DOHH2 (cell line): Measurements from ENCODE around the gene AP5Z1.

Experiments
- H3F3A ChIP-seq: fragments of 200-600 bp; sonication (generic), shearing (Covaris generic); 2 replicates; pipeline ENCODE4 v1.6.0; 2016; ENCODE audit warnings: antibody characterized with exemption, mild to moderate bottlenecking; ENCODE audit not compliant: control insufficient read depth, insufficient read depth
- H3K27ac ChIP-seq: fragments of 200-600 bp; sonication (generic); 2 replicates; pipeline ENCODE4 v1.5.1; 2014; ENCODE audit warnings: low read depth, mild to moderate bottlenecking, low read length, moderate library complexity
- H3K27me3 ChIP-seq: fragments of 200-600 bp; sonication (generic); 2 replicates; pipeline ENCODE4 v1.6.1; 2014; ENCODE audit warnings: mild to moderate bottlenecking, low read length, mixed read lengths; ENCODE audit not compliant: control insufficient read depth
- H3K36me3 ChIP-seq: fragments of 200-600 bp; sonication (generic); 2 replicates; pipeline ENCODE4 v1.6.1; 2014; ENCODE audit warnings: mild to moderate bottlenecking, low read length, moderate library complexity, mixed read lengths; ENCODE audit not compliant: control insufficient read depth
- H3K4me1 ChIP-seq: fragments of 200-600 bp; sonication (generic); 2 replicates; pipeline ENCODE4 v1.6.1; 2014; ENCODE audit warnings: mild to moderate bottlenecking, low read length, mixed read lengths; ENCODE audit not compliant: control insufficient read depth
- H3K4me2 ChIP-seq: fragments of 200-600 bp; sonication (generic); 2 replicates; pipeline ENCODE4 v1.6.0; 2014; ENCODE audit warnings: mild to moderate bottlenecking, low read length, moderate library complexity
- H3K4me3 ChIP-seq: fragments of 200-600 bp; sonication (generic); 2 replicates; pipeline ENCODE4 v1.5.1; 2014; ENCODE audit warnings: mild to moderate bottlenecking, low read length, mixed read lengths
- H3K79me2 ChIP-seq: fragments of 200-600 bp; sonication (generic); 2 replicates; pipeline ENCODE4 v1.6.1; 2014; ENCODE audit warnings: mild to moderate bottlenecking, low read length, mixed read lengths; ENCODE audit not compliant: control insufficient read depth
- H3K9me2 ChIP-seq: fragments of 200-600 bp; sonication (generic); replicated peaks from 2 replicates; pipeline ENCODE4 v1.6.1; 2014; ENCODE audit warnings: mild to moderate bottlenecking, low read length, mixed read lengths; ENCODE audit not compliant: control insufficient read depth
- H3K9me3 ChIP-seq: fragments of 200-600 bp; sonication (generic); 2 replicates; pipeline ENCODE4 v1.6.1; 2014; ENCODE audit warnings: antibody characterized with exemption, low read length, mixed read lengths; ENCODE audit not compliant: control insufficient read depth, insufficient read depth
- H4K20me1 ChIP-seq: fragments of 200-600 bp; sonication (generic); 2 replicates; pipeline ENCODE4 v1.6.0; 2014; ENCODE audit warnings: low read depth, mild to moderate bottlenecking, antibody characterized with exemption, low read length, moderate library complexity; ENCODE audit not compliant: control insufficient read depth, insufficient read depth
- EZH2phosphoT487 ChIP-seq: fragments of 200-600 bp; sonication (generic); IDR thresholded peaks from 2 replicates; pipeline ENCODE4 v1.6.1; 2017; ENCODE audit warnings: borderline replicate concordance, mild to moderate bottlenecking, antibody characterized with exemption, low read length, moderate library complexity, mixed read lengths
- TF ChIP-seq, protein P1 (sequence below): fragments of 200-600 bp; sonication (generic); IDR thresholded peaks from one replicate; pipeline ENCODE4 v1.5.1; 2014; ENCODE audit warnings: antibody characterized with exemption, mild to moderate bottlenecking, low read depth, low read length; ENCODE audit not compliant: poor library complexity, severe bottlenecking

AP5Z1 gene

DNA sequence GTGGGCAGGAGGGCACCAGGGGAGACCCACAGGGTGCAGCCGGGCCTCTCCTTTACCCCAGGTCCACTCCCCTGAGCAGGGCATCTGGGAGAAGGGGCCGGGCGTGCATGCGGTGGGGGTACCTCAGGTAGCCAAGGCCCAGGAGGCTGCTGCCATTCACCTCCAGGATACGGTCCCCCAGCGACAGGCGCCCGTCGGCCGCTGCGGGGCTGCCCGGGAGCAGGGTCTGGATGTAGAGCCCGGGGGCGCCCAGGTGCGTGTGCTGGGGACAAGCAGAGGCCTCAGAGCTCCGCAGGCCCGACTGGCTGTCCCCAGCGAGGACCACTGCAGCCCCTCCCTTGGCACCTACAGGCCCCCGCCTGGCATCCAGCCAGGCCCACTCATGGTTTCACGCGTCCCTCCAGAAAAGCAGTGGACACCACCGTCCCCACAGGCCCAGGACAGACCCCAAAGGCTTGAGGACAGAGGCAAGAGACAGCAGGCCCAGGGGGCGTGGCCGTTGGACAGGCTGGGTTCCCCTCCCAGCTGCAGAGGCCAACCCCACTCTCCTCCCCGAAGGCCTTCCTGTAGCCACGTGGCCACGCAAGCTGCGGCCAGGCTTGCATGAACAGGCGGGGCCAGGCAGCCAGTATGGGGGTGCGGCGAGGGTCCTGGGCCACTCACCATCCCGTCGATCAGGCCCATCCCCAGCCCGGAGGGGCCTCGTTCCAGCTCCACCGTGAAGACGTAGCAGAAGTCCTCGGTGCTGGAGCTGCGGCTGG is 24.3 kb downstream of the AP5Z1 start:
- H4K20me1 ChIP-seq = no peaks in the 10 kb centered on the region
- no peak overlapping the region for H3K4me3 ChIP-seq
- H3K9me3 ChIP-seq = no peaks in the 10 kb centered on the region
- H3K79me2 ChIP-seq = no peaks in the 10 kb centered on the region
- no peaks in the 10 kb centered on the region for H3F3A ChIP-seq
- no peaks in the 10 kb centered on the region for H3K9me2 ChIP-seq
- H3K4me2 ChIP-seq = no peak overlapping the region
- no peaks in the 10 kb centered on the region for H3K4me1 ChIP-seq
- H3K27me3 ChIP-seq = no peaks in the 10 kb centered on the region
- no peak for TF ChIP-seq EZH2phosphoT487
- TF ChIP-seq, protein P1, sequence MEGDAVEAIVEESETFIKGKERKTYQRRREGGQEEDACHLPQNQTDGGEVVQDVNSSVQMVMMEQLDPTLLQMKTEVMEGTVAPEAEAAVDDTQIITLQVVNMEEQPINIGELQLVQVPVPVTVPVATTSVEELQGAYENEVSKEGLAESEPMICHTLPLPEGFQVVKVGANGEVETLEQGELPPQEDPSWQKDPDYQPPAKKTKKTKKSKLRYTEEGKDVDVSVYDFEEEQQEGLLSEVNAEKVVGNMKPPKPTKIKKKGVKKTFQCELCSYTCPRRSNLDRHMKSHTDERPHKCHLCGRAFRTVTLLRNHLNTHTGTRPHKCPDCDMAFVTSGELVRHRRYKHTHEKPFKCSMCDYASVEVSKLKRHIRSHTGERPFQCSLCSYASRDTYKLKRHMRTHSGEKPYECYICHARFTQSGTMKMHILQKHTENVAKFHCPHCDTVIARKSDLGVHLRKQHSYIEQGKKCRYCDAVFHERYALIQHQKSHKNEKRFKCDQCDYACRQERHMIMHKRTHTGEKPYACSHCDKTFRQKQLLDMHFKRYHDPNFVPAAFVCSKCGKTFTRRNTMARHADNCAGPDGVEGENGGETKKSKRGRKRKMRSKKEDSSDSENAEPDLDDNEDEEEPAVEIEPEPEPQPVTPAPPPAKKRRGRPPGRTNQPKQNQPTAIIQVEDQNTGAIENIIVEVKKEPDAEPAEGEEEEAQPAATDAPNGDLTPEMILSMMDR = no peak
- no peak overlapping the region for H3K27ac ChIP-seq
- H3K36me3 ChIP-seq = no peaks in the 10 kb centered on the region; the same call in 1 of the 2 replicates

DNA sequence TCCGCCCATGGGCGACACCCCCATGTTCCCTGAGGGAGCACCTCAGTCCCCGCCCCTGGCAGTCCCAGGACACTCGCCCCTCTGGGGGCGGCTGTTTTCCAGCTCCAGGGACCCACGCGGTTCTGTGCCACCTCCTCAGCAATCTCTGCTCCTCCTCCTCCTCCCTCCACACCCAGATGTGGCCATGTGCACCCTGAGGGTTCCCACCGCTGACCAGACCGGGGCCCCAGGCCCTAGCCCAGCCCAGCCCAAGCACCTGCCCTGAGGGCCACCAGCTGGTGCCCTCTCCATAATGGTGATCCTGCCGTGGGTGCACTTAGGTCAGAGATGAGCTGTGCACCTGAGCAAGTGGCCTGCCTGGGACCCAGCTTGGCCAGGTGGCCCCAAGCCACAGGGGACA is 25.1 kb downstream of the AP5Z1 start:
- Histone ChIP-seq H3K9me3 (no peaks in the 10 kb centered on the region), H3K36me3 (no peaks in the 10 kb centered on the region), H3K4me3 (no peak overlapping the region), H3F3A (no peaks in the 10 kb centered on the region), H3K27me3 (no peaks in the 10 kb centered on the region), H3K9me2 (no peaks in the 10 kb centered on the region), H3K4me1 (no peaks in the 10 kb centered on the region), H3K4me2 (no peak overlapping the region), H3K79me2 (no peaks in the 10 kb centered on the region), H4K20me1 (no peaks in the 10 kb centered on the region), H3K27ac (no peak overlapping the region)
- no peak for TF ChIP-seq EZH2phosphoT487
- TF ChIP-seq, protein P1 = no peak

DNA sequence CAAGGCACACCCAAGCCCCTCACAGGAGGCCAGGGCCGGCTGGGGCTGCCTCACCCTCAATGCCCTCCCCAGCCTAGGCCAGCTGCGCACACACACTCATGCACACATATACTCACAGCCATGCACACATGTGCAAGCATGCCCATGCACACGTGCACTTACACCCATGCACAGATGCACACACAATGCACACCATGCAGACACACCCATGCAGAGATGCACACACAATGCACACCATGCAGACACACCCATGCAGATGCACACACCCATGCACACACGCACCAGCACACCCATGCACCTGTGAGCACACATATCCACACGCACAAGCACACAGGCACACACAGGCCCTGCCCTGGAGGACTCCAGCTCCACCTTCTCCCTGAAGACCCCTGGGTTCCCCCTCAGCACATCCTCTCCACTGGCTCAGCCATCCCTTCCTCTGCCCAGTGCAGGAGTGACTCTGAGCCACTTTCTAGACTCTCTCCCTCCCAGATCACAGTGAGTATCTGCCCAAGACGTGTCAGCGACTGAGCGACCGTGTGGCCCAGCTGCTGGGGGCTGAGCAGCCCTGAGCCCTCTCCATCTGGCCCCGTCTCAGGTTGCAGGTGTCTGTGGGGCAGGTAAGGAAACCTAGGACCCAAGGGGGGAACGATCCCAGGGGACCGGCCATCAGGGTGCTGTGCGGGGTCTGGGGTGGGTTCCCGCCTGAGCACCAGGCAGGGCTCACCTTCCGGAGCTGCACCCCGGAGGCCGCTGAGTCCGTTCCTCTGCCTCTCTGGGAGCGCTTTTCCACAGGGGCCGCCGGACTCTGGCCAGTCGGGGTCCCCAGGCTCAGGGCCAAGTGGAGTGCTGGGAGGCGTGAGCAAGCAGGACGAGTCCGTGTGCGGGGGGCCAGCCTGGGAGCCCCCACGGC is 25.8 kb downstream of the AP5Z1 start:
- no peaks in the 10 kb centered on the region for H4K20me1 ChIP-seq
- no peaks in the 10 kb centered on the region for H3K9me2 ChIP-seq
- no peak overlapping the region for H3K4me2 ChIP-seq
- no peak overlapping the region for H3K27ac ChIP-seq
- no peak overlapping the region for H3K4me3 ChIP-seq
- no peaks in the 10 kb centered on the region for H3K9me3 ChIP-seq
- no peaks in the 10 kb centered on the region for H3K4me1 ChIP-seq
- TF ChIP-seq, protein P1 = no peak
- no peak for TF ChIP-seq EZH2phosphoT487
- H3K79me2 ChIP-seq = no peaks in the 10 kb centered on the region
- no peaks in the 10 kb centered on the region for H3K36me3 ChIP-seq
- H3F3A ChIP-seq = no peaks in the 10 kb centered on the region
- H3K27me3 ChIP-seq = no peaks in the 10 kb centered on the region
